HG02610 (cell line): Measurements from ENCODE around the gene NFATC2.

ENCODE experiments used
- ATAC-seq: cut with Tn5 transposase; IDR thresholded peaks from one replicate; pipeline ENCODE4 v1.9.1; 2021; ENCODE audit warnings: mild to moderate bottlenecking, moderate library complexity; ENCODE audit not compliant: unreplicated experiment

The NFATC2 gene

DNA sequence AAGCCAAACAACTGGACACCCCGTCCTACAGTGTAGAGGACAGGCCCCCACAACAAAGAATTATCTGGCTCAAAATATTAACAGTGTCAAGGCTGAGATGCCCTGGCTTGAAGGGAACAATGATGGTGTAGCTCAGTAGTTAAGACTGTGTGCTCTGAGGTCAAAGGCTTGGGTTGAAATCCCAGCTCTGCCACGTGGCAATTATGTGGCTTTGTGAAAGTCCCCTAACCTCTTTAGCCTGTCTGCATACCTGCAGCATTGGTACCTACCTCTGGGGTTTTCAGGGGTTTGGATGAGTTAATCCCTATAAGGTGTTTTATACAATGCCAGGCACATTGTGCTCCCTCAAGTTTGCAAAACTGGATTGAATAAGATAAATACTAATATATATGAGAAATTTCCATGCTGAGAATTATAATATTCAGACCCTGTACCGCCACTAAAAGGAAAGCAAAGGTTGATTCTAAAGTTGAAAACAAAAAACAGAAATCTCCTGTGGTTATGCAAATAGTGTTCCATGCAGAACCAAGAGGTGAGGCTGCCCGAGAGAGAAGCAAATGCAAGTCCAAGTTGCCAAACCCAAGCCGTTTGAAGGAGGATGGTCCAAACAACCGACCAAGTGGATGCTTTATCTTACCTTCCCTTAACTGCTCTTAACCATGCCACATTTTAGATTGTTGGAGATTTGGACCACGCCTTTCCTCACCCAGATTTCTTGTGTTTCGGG lies 199.8 kb downstream of the NFATC2 start:
- no peak for ATAC-seq

DNA sequence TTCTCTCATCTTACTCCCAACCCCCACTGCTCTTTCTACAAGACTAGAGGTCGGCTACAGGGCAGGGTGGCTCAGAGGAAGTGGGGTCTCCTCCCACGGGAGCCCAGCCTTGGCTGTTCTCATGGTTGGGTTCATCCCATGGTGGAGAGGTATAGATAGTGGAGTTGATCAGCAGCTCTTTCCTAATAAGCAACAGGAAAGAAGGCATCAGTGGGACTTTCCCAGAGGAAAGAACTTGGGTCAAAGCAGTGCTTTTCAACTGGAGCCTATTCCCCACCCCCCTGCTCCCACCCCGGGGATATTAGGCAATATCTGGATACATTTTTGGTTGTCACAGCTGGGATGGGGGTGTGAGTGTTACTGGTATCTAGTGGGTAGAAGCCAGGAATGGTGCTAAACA lies 200.9 kb downstream of the NFATC2 start:
- ATAC-seq: no peak

DNA sequence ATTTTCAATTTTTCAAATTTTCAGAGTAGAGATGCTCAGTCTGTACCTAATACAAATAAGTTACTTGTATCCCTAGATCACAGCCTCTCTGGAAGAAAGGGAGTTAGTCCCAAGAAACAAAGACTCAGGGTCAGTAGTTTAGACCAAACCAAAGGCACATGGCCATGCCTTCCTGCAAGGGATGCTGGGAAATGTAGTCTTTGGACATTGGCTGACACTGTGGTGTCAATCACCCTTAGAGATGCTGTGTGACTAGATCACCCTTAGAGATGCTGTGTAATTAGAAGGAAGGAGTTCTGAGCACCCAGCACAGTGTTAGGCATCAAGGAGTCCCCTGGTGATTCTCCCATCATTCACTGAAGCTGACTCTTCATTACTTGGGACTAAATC lies 202.1 kb downstream of the NFATC2 start:
- no peak for ATAC-seq

DNA sequence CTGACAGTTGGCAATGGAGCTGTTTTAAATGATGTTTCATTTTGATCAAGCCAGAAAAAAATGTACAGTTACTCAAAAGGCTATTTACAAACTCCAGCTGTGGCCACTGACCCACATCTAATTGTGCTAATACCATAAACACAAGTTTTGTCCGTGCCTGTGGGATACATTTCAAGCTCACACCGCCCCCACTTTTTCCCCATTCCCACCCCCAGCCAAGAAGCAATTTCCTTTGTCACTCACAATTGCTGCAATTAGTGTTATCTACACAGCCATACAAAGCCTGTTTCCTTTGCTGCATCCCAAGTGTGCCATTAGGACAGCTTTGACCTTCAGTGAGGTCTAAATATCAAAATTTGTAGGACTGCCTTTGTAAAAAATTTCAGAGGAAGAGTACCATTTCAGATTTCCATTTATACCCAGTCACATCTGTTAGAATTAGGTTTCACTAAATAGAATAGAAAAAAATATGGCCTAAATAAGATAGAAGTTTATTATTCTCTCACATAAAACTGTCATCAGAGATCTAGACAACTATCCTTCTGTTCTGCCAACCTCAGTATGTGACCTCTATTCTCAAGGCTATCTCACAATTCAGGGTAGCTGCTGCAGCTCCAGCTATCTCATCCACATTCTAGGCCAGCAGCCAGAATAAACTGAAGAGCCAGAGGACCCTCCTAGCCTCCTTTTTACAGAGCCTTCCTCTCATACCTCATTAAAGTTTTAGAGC lies 202.6 kb downstream of the NFATC2 start:
- no peak for ATAC-seq

DNA sequence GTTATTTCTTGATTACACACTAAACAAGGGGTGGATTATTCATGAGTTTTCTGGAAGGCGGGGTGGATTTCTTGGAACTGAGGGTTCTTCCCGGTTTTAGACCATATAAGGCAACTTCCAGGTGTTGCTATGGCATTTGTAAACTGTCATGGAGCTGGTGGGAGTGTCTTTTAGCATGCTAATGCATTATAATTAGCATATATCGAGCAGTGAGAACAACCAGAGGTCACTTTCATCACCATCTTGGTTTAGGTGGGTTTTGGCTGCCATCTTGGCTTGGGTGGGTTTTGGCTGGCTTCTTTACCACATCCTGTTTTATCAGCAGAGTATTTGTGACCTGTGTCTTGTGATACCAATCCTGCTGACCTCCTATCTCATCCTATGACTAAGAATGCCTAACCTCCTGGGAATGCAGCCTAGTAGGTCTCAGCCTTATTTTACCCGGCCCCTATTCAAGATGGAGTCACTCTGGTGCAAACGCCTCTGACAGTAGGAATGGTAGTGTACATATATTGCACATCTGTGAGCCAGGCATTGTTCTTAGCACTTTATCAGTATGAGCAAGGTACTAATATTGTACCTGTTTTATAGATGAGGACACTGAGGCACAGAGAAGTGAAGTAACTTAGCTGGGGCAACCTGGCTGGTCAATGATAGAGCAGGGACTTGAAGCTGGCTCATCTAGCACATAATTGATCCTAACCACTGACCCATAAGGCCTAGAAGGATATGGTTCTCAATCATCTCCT lies 203.7 kb downstream of the NFATC2 start:
- no peak for ATAC-seq

GRCh38 chr20:51337126-51337805 lies 205.3 kb downstream of the NFATC2 start:
- ATAC-seq: no peak
